ENCODE data around the gene CPVL.
A peak's percentile ranks its signal among the peaks of the same experiment; 100 is the strongest.
"Not testable (repeated sequence)": the region's sequence is repeated elsewhere in the genome, so short reads cannot be mapped to it uniquely, and the experiment has no call there.

The CPVL gene

GRCh38 chr7:29116361-29117200 is 29.8 kb downstream of the CPVL start:
- DNase-seq (ENCODE audit: low read depth), result no peak

GRCh38 chr7:29115753-29116152 is 30.6 kb downstream of the CPVL start:
- no peak for DNase-seq (ENCODE audit: low read depth)

GRCh38 chr7:29115130-29115687 is 31.1 kb downstream of the CPVL start:
- peak; percentile 11 for DNase-seq (ENCODE audit: low read depth)

GRCh38 chr7:29114266-29114665 is 32.1 kb downstream of the CPVL start:
- DNase-seq (ENCODE audit: low read depth), result not testable (repeated sequence)

- DNase-seq (ENCODE audit: low read depth), result peak; percentile 17
Measured at GRCh38 chr7:29113384-29114102, 32.8 kb downstream of the CPVL start.

- DNase-seq (ENCODE audit: low read depth), result no peak
Measured at GRCh38 chr7:29112721-29113120, 33.6 kb downstream of the CPVL start.

- DNase-seq (ENCODE audit: low read depth), result no peak
Measured at GRCh38 chr7:29109899-29110298, 36.4 kb downstream of the CPVL start.

- no peak for DNase-seq (ENCODE audit: low read depth)
Measured at GRCh38 chr7:29109358-29109757, 37.0 kb downstream of the CPVL start.

GRCh38 chr7:29107056-29107455 is 39.3 kb downstream of the CPVL start:
- DNase-seq (ENCODE audit: low read depth), result no peak

GRCh38 chr7:29106669-29106988 is 39.7 kb downstream of the CPVL start:
- no peak for DNase-seq (ENCODE audit: low read depth)

- peak; percentile 52 for DNase-seq (ENCODE audit: low read depth)
Measured at GRCh38 chr7:29105752-29106668, 40.3 kb downstream of the CPVL start.

GRCh38 chr7:29105191-29105590 is 41.1 kb downstream of the CPVL start:
- peak; percentile 10 for DNase-seq (ENCODE audit: low read depth)

GRCh38 chr7:29102558-29103151 is 43.7 kb downstream of the CPVL start:
- DNase-seq (ENCODE audit: low read depth), result peak; percentile 75

GRCh38 chr7:29100924-29101323 is 45.4 kb downstream of the CPVL start:
- no peak for DNase-seq (ENCODE audit: low read depth)

- DNase-seq (ENCODE audit: low read depth), result no peak
Measured at GRCh38 chr7:29099896-29100847, 46.2 kb downstream of the CPVL start.

GRCh38 chr7:29096446-29096730 is 49.9 kb downstream of the CPVL start:
- DNase-seq (ENCODE audit: low read depth), result no peak

- peak; percentile 7 for DNase-seq (ENCODE audit: low read depth)
Measured at GRCh38 chr7:29095631-29096445, 50.5 kb downstream of the CPVL start.

- not testable (repeated sequence) for DNase-seq (ENCODE audit: low read depth)
Measured at GRCh38 chr7:29093091-29093490, 53.2 kb downstream of the CPVL start.

- DNase-seq (ENCODE audit: low read depth), result no peak
Measured at GRCh38 chr7:29091715-29092114, 54.6 kb downstream of the CPVL start.

Measured in amniotic epithelial cell (primary cell).